Vagina (tissue), 2 donors: ENCODE data around the gene TP53RK. TPM values are rescaled to one million over a fixed set of nuclear protein-coding genes. Genes with fewer than 3 reads are reported as not detected.

Experiments used
- DNase-seq, 2 donors: peaks; one replicate each; pipeline ENCODE4 v3.0.0-alpha.2; 2017; ENCODE audit errors: extremely low spot score in 2 of 2
- H3K27ac ChIP-seq: fragments of 200-600 bp; sonication (generic); one replicate; pipeline ENCODE4 v1.5.1; 2019
- H3K27me3 ChIP-seq: fragments of 200-600 bp; sonication (generic); one replicate; pipeline ENCODE4 v1.5.1; 2019
- H3K36me3 ChIP-seq, 2 donors: fragments of 200-600 bp; sonication (generic); one replicate each; pipeline ENCODE4 v1.5.1; 2017 to 2019
- H3K4me1 ChIP-seq: fragments of 200-600 bp; sonication (generic); one replicate; pipeline ENCODE4 v1.5.1; 2019
- H3K4me3 ChIP-seq, 2 donors: fragments of 200-600 bp; sonication (generic); 1 replicate in 1 of 2; 2 replicates in 1 of 2; pipeline ENCODE4 v1.5.1; 2016 to 2019
- H3K9me3 ChIP-seq: fragments of 200-600 bp; sonication (generic); one replicate; pipeline ENCODE4 v1.5.1; 2019
- POLR2A ChIP-seq, 2 donors: fragments of 450-650 bp; IDR thresholded peaks; one replicate each; pipeline ENCODE4 v1.6.1; 2017; ENCODE audit warnings: antibody characterized with exemption in 2 of 2, mild to moderate bottlenecking in 2 of 2, moderate library complexity in 2 of 2
- POLR2AphosphoS5 ChIP-seq, 2 donors: sonication (generic); formaldehyde crosslinking; IDR thresholded peaks; one replicate each; pipeline ENCODE4 v1.9.0; 2017; ENCODE audit warnings: antibody characterized with exemption in 2 of 2, mild to moderate bottlenecking in 2 of 2, low read depth in 1 of 2; ENCODE audit not compliant: insufficient read depth in 1 of 2
- intact Hi-C: fragments of 100-400 bp; cut with DNase I; formaldehyde crosslinking; loops from one replicate; pipeline ENCODE4 v1.15.1; 2023
- total RNA-seq: library from RNA; depleted of rRNA; stranded (reverse); fragments of >200 nt; gene quantifications from one replicate; pipeline ENCODE4 v1.2.3, GENCODE V29; 2016
- TF ChIP-seq, protein P1 (sequence below), 3 experiments: fragments of 450-650 bp in 2 of 3; fragments of 200-600 bp in 1 of 3; sonication (generic) in 1 of 3; IDR thresholded peaks; one replicate each; pipeline ENCODE4 v1.5.1; 2017 to 2019; ENCODE audit warnings: antibody characterized with exemption in 3 of 3, mild to moderate bottlenecking in 2 of 3, moderate library complexity in 2 of 3

Gene TP53RK
- total RNA-seq, 1 donor from 2014 or later = 27.7 TPM

GRCh38 chr20:46674253-46675083, 14.8 kb downstream of the TP53RK start:
- no peak overlapping the region for H3K4me3 ChIP-seq
- H3K9me3 ChIP-seq = no peaks in the 10 kb centered on the region
- intact Hi-C loops = no loop called here
- H3K4me1 ChIP-seq = no peaks in the 10 kb centered on the region
- TF ChIP-seq POLR2A (IDR thresholded peaks at IDR 0.05) (no peak), POLR2AphosphoS5 (IDR thresholded peaks at IDR 0.05; ENCODE audit: insufficient read depth in 1 of 2, low read depth in 1 of 2) (no peak)
- TF ChIP-seq, protein P1, sequence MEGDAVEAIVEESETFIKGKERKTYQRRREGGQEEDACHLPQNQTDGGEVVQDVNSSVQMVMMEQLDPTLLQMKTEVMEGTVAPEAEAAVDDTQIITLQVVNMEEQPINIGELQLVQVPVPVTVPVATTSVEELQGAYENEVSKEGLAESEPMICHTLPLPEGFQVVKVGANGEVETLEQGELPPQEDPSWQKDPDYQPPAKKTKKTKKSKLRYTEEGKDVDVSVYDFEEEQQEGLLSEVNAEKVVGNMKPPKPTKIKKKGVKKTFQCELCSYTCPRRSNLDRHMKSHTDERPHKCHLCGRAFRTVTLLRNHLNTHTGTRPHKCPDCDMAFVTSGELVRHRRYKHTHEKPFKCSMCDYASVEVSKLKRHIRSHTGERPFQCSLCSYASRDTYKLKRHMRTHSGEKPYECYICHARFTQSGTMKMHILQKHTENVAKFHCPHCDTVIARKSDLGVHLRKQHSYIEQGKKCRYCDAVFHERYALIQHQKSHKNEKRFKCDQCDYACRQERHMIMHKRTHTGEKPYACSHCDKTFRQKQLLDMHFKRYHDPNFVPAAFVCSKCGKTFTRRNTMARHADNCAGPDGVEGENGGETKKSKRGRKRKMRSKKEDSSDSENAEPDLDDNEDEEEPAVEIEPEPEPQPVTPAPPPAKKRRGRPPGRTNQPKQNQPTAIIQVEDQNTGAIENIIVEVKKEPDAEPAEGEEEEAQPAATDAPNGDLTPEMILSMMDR (IDR thresholded peaks at IDR 0.05) = no peak
- H3K27ac ChIP-seq = no peak overlapping the region
- no peaks in the 10 kb centered on the region for H3K27me3 ChIP-seq
- no peaks in the 10 kb centered on the region for H3K36me3 ChIP-seq
- DNase-seq = peak in 1 of 2 donors; percentile 77

DNA sequence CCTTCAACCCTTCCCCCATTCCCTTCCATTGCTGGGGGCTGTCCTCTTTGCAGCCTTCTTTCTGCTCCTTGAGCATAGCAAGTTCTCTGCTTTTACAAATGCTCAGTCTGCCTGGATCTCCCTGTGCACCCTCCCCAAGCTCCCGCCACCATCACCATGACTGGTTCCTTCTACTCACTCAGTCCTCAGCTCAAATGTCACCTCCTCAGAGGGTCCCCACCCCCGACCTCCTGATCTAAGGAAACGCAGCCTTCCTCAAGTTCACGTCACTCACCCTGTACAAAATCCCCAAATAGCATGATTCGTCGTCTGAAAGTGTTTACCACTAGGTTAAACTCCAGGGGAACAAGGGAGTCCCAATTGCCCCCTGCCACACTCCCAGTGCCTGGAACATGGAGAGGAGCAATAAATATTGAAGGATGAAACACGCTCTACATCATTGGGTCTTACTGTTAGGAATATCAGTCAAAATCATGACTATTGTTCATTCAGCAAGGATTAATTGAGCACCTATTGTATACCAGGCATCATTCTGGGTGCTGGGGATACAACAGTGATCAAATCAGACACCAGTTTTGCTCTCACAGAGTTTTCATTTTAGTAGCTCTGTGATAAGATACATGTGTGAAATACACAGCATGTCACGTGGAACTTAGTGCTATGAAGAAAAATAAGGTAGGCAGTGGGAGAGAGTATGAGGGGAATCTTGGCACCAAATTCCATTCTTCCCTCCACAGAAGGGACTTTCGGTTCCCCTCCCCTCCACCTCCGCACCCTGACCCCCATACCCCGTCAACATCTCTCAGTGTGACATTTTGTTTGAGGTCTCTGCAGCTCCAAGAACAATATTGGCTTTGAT, 15.6 kb downstream of the TP53RK start:
- no peak overlapping the region for H3K27ac ChIP-seq

GRCh38 chr20:46672543-46673148, 16.6 kb downstream of the TP53RK start:
- intact Hi-C loops = no loop called here
- DNase-seq = peak in 1 of 2 donors; percentile 37
- no peaks in the 10 kb centered on the region for H3K36me3 ChIP-seq
- no peaks in the 10 kb centered on the region for H3K9me3 ChIP-seq
- no peak overlapping the region for H3K27ac ChIP-seq
- no peaks in the 10 kb centered on the region for H3K4me1 ChIP-seq
- H3K4me3 ChIP-seq = no peak overlapping the region
- no peaks in the 10 kb centered on the region for H3K27me3 ChIP-seq
- TF ChIP-seq POLR2AphosphoS5 (IDR thresholded peaks at IDR 0.05; ENCODE audit: insufficient read depth in 1 of 2, low read depth in 1 of 2) (no peak), POLR2A (IDR thresholded peaks at IDR 0.05) (no peak)
- TF ChIP-seq, protein P1 (IDR thresholded peaks at IDR 0.05) = no peak

More for the DNA sequence above, 15.6 kb downstream of the TP53RK start:
- no peak overlapping the region for H3K4me3 ChIP-seq
- TF ChIP-seq, protein P1 (IDR thresholded peaks at IDR 0.05) = no peak
- TF ChIP-seq POLR2A (IDR thresholded peaks at IDR 0.05) = no peak
- no peak for TF ChIP-seq POLR2AphosphoS5 (IDR thresholded peaks at IDR 0.05; ENCODE audit: insufficient read depth in 1 of 2, low read depth in 1 of 2)
- H3K9me3 ChIP-seq = no peaks in the 10 kb centered on the region
- intact Hi-C loops = no loop called here
- no peaks in the 10 kb centered on the region for H3K27me3 ChIP-seq
- DNase-seq = no peak
- no peaks in the 10 kb centered on the region for H3K36me3 ChIP-seq
- H3K4me1 ChIP-seq = no peaks in the 10 kb centered on the region

GRCh38 chr20:46671866-46672542, 17.2 kb downstream of the TP53RK start:
- no peaks in the 10 kb centered on the region for H3K4me1 ChIP-seq
- H3K4me3 ChIP-seq = no peak overlapping the region
- no peak for DNase-seq
- TF ChIP-seq, protein P1 (IDR thresholded peaks at IDR 0.05) = no peak
- no peak for TF ChIP-seq POLR2AphosphoS5 (IDR thresholded peaks at IDR 0.05; ENCODE audit: insufficient read depth in 1 of 2, low read depth in 1 of 2)
- no peak for TF ChIP-seq POLR2A (IDR thresholded peaks at IDR 0.05)
- intact Hi-C loops = no loop called here
- H3K9me3 ChIP-seq = no peaks in the 10 kb centered on the region
- H3K27me3 ChIP-seq = no peaks in the 10 kb centered on the region
- H3K36me3 ChIP-seq = no peaks in the 10 kb centered on the region
- no peak overlapping the region for H3K27ac ChIP-seq
